Lower leg skin (tissue), 3 donors: ENCODE measurements around the gene RITA1.

Source experiments
- CTCF ChIP-seq, 3 donors: fragments of 450-650 bp; IDR thresholded peaks; one replicate each; pipeline ENCODE4 v1.5.1; 2016; ENCODE audit warnings: antibody characterized with exemption in 3 of 3, mild to moderate bottlenecking in 3 of 3, moderate library complexity in 2 of 3
- POLR2A ChIP-seq, 2 donors: fragments of 450-650 bp; IDR thresholded peaks; one replicate each; pipeline ENCODE4 v1.6.1; 2016 to 2017; ENCODE audit warnings: antibody characterized with exemption in 2 of 2, mild to moderate bottlenecking in 1 of 2, moderate library complexity in 1 of 2

GRCh38 chr12:113197518-113198077 is 12.1 kb downstream of the RITA1 start:
- TF ChIP-seq CTCF (IDR thresholded peaks at IDR 0.05): no peak
- no peak for TF ChIP-seq POLR2A (IDR thresholded peaks at IDR 0.05)
